AG04449 (cell line): ENCODE measurements around the gene FLNB.

Experiments
- CTCF ChIA-PET: fragments of 350-600 bp; formaldehyde crosslinking; extraction: SDS; loops from one replicate; lab custom pipeline; 2021; ENCODE audit warnings: antibody characterized with exemption; lab: Yijun Ruan, JAX
- POLR2A ChIA-PET: fragments of 400-600, 350-600 bp; formaldehyde crosslinking; extraction: SDS; loops from one replicate; lab custom pipeline; 2020; ENCODE audit warnings: antibody characterized with exemption, inconsistent platforms; lab: Yijun Ruan, JAX
- DNase-seq: peaks from one replicate; pipeline ENCODE4 v3.0.0-alpha.2; 2010; ENCODE audit warnings: low read depth, low spot score
- H3K4me3 ChIP-seq: 2 replicates; pipeline ENCODE4 v1.5.1; 2011; ENCODE audit warnings: low read depth, mild to moderate bottlenecking, control low read depth, low read length
- TF ChIP-seq, protein P1 (sequence below): IDR thresholded peaks from one replicate; pipeline ENCODE4 v1.5.1; 2011; ENCODE audit warnings: mild to moderate bottlenecking, moderate library complexity, low read length, control low read depth, inconsistent platforms; ENCODE audit not compliant: insufficient read depth; ENCODE audit errors: missing control alignments

FLNB gene

DNA sequence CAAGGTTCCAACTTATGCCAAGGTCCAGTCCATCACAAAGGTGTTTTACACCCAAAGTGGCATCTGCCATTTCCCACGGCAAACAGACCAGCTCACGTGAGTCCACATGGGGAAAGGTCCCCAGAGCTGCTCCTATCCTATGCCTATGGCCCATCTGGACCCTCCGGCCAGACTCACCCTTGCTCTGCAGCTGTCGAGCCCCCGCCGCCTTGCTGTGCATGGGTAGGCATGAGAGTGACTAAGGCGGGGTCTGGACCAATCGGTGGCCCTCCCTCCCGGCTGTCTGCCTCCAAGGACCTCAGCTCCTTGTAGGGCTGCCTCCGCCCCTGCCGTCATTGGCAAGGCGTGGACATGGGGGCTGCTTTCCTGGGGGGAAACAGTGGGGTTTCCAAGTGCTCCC, 175.7 kb downstream of the FLNB start:
- CTCF ChIA-PET, result interaction anchor here (1.7 to 25.5 kb wide), 6 partner anchors 8 to 158 kb away, joined by 3 to 1062 read pairs (median 78); partner anchors contain the start of genes DNASE1L3, HTD2 and RPP14
- no peak overlapping the region for H3K4me3 ChIP-seq
- POLR2A ChIA-PET, result no interaction called here
- TF ChIP-seq, protein P1, sequence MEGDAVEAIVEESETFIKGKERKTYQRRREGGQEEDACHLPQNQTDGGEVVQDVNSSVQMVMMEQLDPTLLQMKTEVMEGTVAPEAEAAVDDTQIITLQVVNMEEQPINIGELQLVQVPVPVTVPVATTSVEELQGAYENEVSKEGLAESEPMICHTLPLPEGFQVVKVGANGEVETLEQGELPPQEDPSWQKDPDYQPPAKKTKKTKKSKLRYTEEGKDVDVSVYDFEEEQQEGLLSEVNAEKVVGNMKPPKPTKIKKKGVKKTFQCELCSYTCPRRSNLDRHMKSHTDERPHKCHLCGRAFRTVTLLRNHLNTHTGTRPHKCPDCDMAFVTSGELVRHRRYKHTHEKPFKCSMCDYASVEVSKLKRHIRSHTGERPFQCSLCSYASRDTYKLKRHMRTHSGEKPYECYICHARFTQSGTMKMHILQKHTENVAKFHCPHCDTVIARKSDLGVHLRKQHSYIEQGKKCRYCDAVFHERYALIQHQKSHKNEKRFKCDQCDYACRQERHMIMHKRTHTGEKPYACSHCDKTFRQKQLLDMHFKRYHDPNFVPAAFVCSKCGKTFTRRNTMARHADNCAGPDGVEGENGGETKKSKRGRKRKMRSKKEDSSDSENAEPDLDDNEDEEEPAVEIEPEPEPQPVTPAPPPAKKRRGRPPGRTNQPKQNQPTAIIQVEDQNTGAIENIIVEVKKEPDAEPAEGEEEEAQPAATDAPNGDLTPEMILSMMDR, result no peak
- no peak for DNase-seq

DNA sequence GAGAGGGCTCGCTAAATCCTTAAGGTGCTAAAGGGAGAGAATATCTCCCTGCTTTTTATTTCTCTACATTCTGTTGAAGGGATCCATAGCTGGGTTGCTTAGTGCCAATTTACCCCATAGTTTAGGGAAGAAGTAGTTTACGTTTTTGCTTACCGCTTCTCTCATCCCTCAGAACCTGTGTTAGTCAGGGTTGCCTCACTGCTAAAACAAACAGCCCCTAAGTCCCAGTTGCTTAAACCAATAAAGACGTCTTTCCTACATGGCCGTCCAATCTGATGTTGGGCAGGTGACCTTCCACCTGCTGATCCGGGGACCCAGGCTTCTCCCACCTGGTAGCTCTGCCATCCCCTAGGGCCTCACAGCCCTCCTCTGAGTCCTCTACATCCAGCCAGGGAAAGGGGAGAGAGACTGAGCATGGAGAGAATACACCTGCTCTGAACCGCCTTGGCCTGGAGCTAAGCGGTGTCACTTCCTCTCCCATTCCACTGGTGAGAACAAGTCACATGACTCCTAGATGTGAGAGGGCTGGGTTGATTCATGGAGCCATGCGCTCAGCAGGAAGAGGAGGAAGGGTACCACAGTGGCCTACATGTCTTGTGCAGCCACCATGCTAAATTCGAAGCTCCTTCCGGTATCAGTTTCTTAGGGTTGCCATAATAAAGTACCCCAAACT, 176.2 kb downstream of the FLNB start:
- no peak overlapping the region for H3K4me3 ChIP-seq
- DNase-seq, result no peak
- ChIA-PET CTCF (interaction anchor here (0.9 to 25.5 kb wide), 10 partner anchors 8 to 176 kb away, joined by 3 to 1062 read pairs (median 7); partner anchors contain the start of genes DNASE1L3, FLNB, HTD2 and RPP14), POLR2A (no interaction called here)
- TF ChIP-seq, protein P1, result no peak

DNA sequence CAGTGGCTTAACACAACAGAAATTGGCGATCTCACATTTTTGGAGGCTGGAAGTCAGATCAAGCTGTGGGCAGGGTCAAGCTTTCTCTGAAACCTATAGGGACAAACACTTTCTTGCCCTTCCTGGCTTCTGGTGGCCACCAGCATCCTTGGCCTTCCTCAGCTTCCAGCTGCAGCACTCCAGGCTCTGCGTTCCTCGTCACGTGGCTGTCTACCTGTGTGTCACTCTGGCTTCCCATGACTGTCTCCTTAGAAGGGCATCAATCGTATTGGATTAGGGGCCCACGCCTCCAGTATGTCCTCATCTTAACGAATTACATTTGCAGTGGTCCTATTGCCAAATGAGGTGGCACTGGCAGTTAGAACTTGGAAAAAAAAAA, 176.7 kb downstream of the FLNB start:
- no peak overlapping the region for H3K4me3 ChIP-seq
- CTCF ChIA-PET, result interaction anchor here (0.9 to 25.5 kb wide), 10 partner anchors 8 to 177 kb away, joined by 3 to 1062 read pairs (median 7); partner anchors contain the start of genes DNASE1L3, FLNB, HTD2 and RPP14
- DNase-seq, result no peak
- POLR2A ChIA-PET, result no interaction called here
- TF ChIP-seq, protein P1, result no peak

DNA sequence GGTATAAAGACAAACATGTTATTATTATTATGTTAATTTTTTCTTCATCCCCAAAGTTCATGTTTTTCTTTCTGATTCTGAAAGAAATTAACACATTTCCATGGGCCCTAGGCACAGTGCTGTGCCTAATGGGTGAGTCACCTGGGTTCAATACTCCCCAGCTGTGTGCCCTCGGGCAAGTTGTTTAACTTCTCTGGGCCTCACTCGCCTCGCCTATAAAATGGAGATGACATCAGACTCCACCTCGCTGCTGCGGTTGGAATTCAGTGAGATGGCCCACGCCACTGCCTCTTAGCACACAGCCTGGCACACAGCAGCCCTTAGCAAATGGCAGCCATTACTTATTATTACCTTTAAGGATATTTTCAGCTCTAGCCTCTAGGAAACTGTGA, 179.9 kb downstream of the FLNB start:
- ChIA-PET CTCF (interaction anchor here (0.6 to 25.5 kb wide), 35 partner anchors 9 to 378 kb away, joined by 3 to 1062 read pairs (median 4); partner anchors contain the start of genes DNASE1L3, HTD2 and RPP14), POLR2A (no interaction called here)
- no peak for DNase-seq
- no peak overlapping the region for H3K4me3 ChIP-seq
- TF ChIP-seq, protein P1, result no peak

DNA sequence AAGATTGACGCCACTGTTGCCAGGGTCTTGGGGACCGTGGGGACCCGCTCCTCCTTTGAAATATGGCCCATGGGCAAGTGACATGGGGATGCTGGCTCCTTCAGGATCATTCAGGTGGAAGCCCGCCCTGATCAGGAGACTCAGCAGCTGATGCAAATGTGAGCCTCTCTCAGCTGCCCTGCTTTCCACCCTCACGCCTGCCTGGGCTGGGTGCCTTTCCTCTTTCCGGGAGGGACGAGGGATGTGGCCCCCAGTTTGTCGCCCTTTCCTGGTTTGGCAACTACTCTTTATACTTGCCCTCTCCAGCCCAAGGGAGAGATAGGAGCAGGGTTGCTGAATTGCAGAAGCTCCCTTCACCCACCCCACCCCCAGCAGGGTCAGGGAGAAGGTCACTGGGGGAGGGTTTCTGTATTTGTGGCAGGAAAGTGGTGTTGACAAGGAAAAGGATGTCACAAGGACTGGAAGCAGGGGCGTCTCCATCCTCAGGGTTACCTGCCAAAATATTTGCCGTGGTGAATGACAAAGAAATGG, 180.8 kb downstream of the FLNB start:
- ChIA-PET CTCF (interaction anchor here (0.9 to 25.5 kb wide), 27 partner anchors 8 to 377 kb away, joined by 3 to 1062 read pairs (median 5); partner anchors contain the start of genes DNASE1L3, HTD2 and RPP14), POLR2A (no interaction called here)
- TF ChIP-seq, protein P1, result no peak
- DNase-seq, result no peak
- no peak overlapping the region for H3K4me3 ChIP-seq

DNA sequence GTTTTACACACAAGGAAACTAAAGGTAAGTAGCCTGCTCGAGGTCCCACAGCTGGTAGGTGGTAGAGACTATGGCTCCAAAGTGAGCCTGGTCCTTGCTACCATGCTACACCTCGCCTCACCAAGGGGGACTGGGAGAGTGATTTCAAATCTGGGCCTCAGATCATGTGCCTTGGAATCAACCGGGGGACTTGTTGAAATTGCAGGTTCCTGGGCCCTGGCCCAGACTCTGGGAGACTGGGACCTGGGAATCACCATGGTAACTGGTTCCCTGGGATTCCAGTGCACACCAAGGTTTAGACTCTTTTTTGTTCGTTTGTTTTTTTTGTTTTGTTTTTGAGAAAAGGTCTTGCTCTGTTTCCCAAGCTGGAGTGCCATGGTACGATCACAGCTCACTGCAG, 181.5 kb downstream of the FLNB start:
- TF ChIP-seq, protein P1, result no peak
- ChIA-PET CTCF (interaction anchor here (0.9 to 25.5 kb wide), 13 partner anchors 10 to 226 kb away, joined by 3 to 1062 read pairs (median 6); partner anchors contain the start of genes DNASE1L3, HTD2 and RPP14), POLR2A (no interaction called here)
- no peak for DNase-seq
- no peak overlapping the region for H3K4me3 ChIP-seq
